H1 (cell line): ENCODE data around the gene S1PR2. TPM values are rescaled to one million over a fixed set of nuclear protein-coding genes. Genes with fewer than 3 reads are reported as not detected.

ENCODE experiments used
- CTCF ChIA-PET: fragments of 300-600 bp; sonication (Branson Sonifier 250); formaldehyde crosslinking; loops from one replicate; lab custom pipeline; 2021; ENCODE audit not compliant: partially characterized antibody; lab: Charles Lee
- POLR2A ChIA-PET: fragments of 300-600 bp; sonication (Branson Sonifier 250); formaldehyde crosslinking; loops from one replicate; lab custom pipeline; 2021; ENCODE audit warnings: inconsistent platforms; ENCODE audit not compliant: partially characterized antibody; lab: Charles Lee
- DNase-seq, 2 experiments: peaks; one replicate each; pipeline versions ENCODE4 v3.0.0 to v3.0.0-alpha.2; 2010 to 2022; ENCODE audit warnings: low spot score in 2 of 2, low read depth in 1 of 2, mixed read lengths in 1 of 2
- FAIRE-seq: peaks from 2 replicates; lab custom pipeline; 2011; peaks lifted over from hg19 to GRCh38; lab: Jason Lieb, UNC
- H2AFZ ChIP-seq: 2 replicates; pipeline ENCODE4 v1.8.1; 2012; ENCODE audit warnings: low read length, inconsistent platforms
- H2AK5ac ChIP-seq: 2 replicates; pipeline ENCODE4 v1.6.1; 2013; ENCODE audit warnings: low read depth, low read length
- H2BK120ac ChIP-seq: replicated peaks from 2 replicates; pipeline ENCODE3; 2013; ENCODE audit warnings: low read depth, low read length, inconsistent platforms
- H2BK12ac ChIP-seq: 2 replicates; pipeline ENCODE4 v1.6.1; 2013; ENCODE audit warnings: low read depth, low read length
- H2BK15ac ChIP-seq: 2 replicates; pipeline ENCODE4 v1.6.1; 2013; ENCODE audit warnings: low read length
- H2BK20ac ChIP-seq: 2 replicates; pipeline ENCODE4 v1.6.1; 2013; ENCODE audit warnings: low read length
- H2BK5ac ChIP-seq: 2 replicates; pipeline ENCODE4 v1.6.1; 2013; ENCODE audit warnings: low read depth, low read length
- H3K14ac ChIP-seq: 2 replicates; pipeline ENCODE4 v1.6.1; 2013; ENCODE audit warnings: inconsistent platforms; ENCODE audit not compliant: insufficient read length
- H3K18ac ChIP-seq: 2 replicates; pipeline ENCODE4 v1.6.1; 2013; ENCODE audit warnings: low read length; ENCODE audit errors: extremely low read depth
- H3K23ac ChIP-seq: 2 replicates; pipeline ENCODE4 v1.6.1; 2013; ENCODE audit warnings: inconsistent platforms; ENCODE audit not compliant: insufficient read length
- H3K23me2 ChIP-seq: 2 replicates; pipeline ENCODE4 v1.6.1; 2013; ENCODE audit warnings: low read depth, low read length
- H3K27ac ChIP-seq: 2 replicates; pipeline ENCODE4 v1.6.1; 2011; ENCODE audit warnings: low read depth, low read length, inconsistent platforms
- H3K27me3 ChIP-seq, 4 experiments: replicated peaks in 1 of 4; 1 replicate in 1 of 4; 2 replicates in 3 of 4; pipeline versions ENCODE4 v1.6.1 to v1.8.1; 2011 to 2013; ENCODE audit warnings: low read length in 3 of 4, mild to moderate bottlenecking in 3 of 4, inconsistent platforms in 2 of 4, mixed read lengths in 2 of 4, moderate library complexity in 1 of 4; ENCODE audit not compliant: control insufficient read depth in 3 of 4, insufficient read depth in 3 of 4; ENCODE audit errors: extremely low read depth in 1 of 4
- H3K36me3 ChIP-seq, 4 experiments: 2 replicates each; pipeline versions ENCODE4 v1.6.1 to v1.8.1; 2011 to 2013; ENCODE audit warnings: mild to moderate bottlenecking in 4 of 4, low read length in 3 of 4, moderate library complexity in 2 of 4, control low read depth in 1 of 4, inconsistent platforms in 1 of 4; ENCODE audit not compliant: insufficient read depth in 4 of 4, control insufficient read depth in 2 of 4
- H3K4ac ChIP-seq: replicated peaks from 2 replicates; pipeline ENCODE3; 2013; ENCODE audit warnings: low read length, low read depth, mixed read lengths, inconsistent platforms; ENCODE audit not compliant: insufficient read length
- H3K4me1 ChIP-seq, 4 experiments: replicated peaks in 1 of 4; 1 replicate in 1 of 4; 2 replicates in 3 of 4; pipeline versions ENCODE4 v1.6.1 to v1.8.1; 2011 to 2013; ENCODE audit warnings: low read length in 3 of 4, inconsistent platforms in 2 of 4, mixed read lengths in 1 of 4; ENCODE audit not compliant: insufficient read depth in 4 of 4, control insufficient read depth in 3 of 4
- H3K4me2 ChIP-seq, 2 experiments: 2 replicates each; pipeline versions ENCODE4 v1.6.1 to v1.8.1; 2011 to 2013; ENCODE audit warnings: low read depth in 2 of 2, low read length in 2 of 2, control low read depth in 1 of 2, inconsistent platforms in 1 of 2, mild to moderate bottlenecking in 1 of 2; ENCODE audit not compliant: insufficient read depth in 1 of 2
- H3K4me3 ChIP-seq, 4 experiments: fragments of 200-600, 300-600 bp in 1 of 4; sonication (generic), shearing (Covaris generic), sonication (Bioruptor Twin) in 1 of 4; 2 replicates each; pipeline versions ENCODE4 v1.5.1 to v1.8.1; 2011 to 2016; ENCODE audit warnings: low read length in 4 of 4, low read depth in 3 of 4, control low read depth in 2 of 4, inconsistent platforms in 2 of 4, mild to moderate bottlenecking in 2 of 4, mixed read lengths in 1 of 4, moderate library complexity in 1 of 4; ENCODE audit not compliant: insufficient read depth in 2 of 4; ENCODE audit errors: extremely low read depth in 1 of 4
- H3K56ac ChIP-seq: replicated peaks from 2 replicates; pipeline ENCODE3; 2013; ENCODE audit warnings: low read depth, mild to moderate bottlenecking, mixed read lengths, low read length, inconsistent platforms; ENCODE audit not compliant: insufficient read length
- H3K79me1 ChIP-seq: 2 replicates; pipeline ENCODE4 v1.6.1; 2013; ENCODE audit warnings: low read depth, low read length, control low read depth
- H3K79me2 ChIP-seq, 2 experiments: 2 replicates each; pipeline versions ENCODE4 v1.6.1 to v1.8.1; 2012 to 2013; ENCODE audit warnings: low read length in 2 of 2, mild to moderate bottlenecking in 2 of 2, inconsistent platforms in 1 of 2; ENCODE audit not compliant: insufficient read depth in 2 of 2, control insufficient read depth in 1 of 2
- H3K9ac ChIP-seq, 4 experiments: replicated peaks in 1 of 4; 1 replicate in 1 of 4; 2 replicates in 3 of 4; pipeline versions ENCODE4 v1.6.1 to v1.8.1; 2011 to 2013; ENCODE audit warnings: low read depth in 3 of 4, low read length in 3 of 4, control low read depth in 2 of 4, mild to moderate bottlenecking in 2 of 4, moderate library complexity in 2 of 4, inconsistent platforms in 1 of 4; ENCODE audit errors: extremely low read depth in 1 of 4
- H3K9me3 ChIP-seq, 2 experiments: 2 replicates each; pipeline versions ENCODE4 v1.6.1 to v1.8.1; 2012 to 2013; ENCODE audit warnings: mild to moderate bottlenecking in 2 of 2, moderate library complexity in 2 of 2, control low read depth in 1 of 2, inconsistent platforms in 1 of 2, low read depth in 1 of 2, low read length in 1 of 2, mixed read lengths in 1 of 2; ENCODE audit not compliant: insufficient read depth in 2 of 2
- H4K20me1 ChIP-seq, 2 experiments: replicated peaks in 1 of 2; 2 replicates each; pipeline versions ENCODE3 to v1.8.1; 2011 to 2013; ENCODE audit warnings: inconsistent platforms in 2 of 2, low read length in 2 of 2, mild to moderate bottlenecking in 1 of 2; ENCODE audit not compliant: insufficient read depth in 2 of 2, control insufficient read depth in 1 of 2
- H4K5ac ChIP-seq: 2 replicates; pipeline ENCODE4 v1.6.1; 2013; ENCODE audit warnings: low read length, low read depth, mixed read lengths, inconsistent platforms; ENCODE audit not compliant: insufficient read length
- H4K8ac ChIP-seq: 2 replicates; pipeline ENCODE4 v1.8.0; 2013; ENCODE audit warnings: mild to moderate bottlenecking, moderate library complexity, low read length, inconsistent platforms; ENCODE audit not compliant: insufficient read depth; ENCODE audit errors: extremely low read depth
- H4K91ac ChIP-seq: replicated peaks from 2 replicates; pipeline ENCODE3; 2013; ENCODE audit warnings: low read length, mixed read lengths, inconsistent platforms; ENCODE audit not compliant: insufficient read length
- CBX8 ChIP-seq: fragments of 300-800, 300-1000 bp; sonication (generic); IDR thresholded peaks from 2 replicates; pipeline ENCODE4 v1.7.1; 2016; ENCODE audit warnings: low read depth, low read length, borderline replicate concordance
- CHD1 ChIP-seq: IDR thresholded peaks from 2 replicates; pipeline ENCODE4 v1.6.1; 2012; ENCODE audit warnings: low read depth, low read length, improper control_type of control experiment
- RAD21 ChIP-seq, 2 experiments: IDR thresholded peaks in 1 of 2; conservative IDR thresholded peaks in 1 of 2; 2 replicates each; pipeline ENCODE4 v1.6.1; 2011; ENCODE audit warnings: low read depth in 2 of 2, low read length in 2 of 2, improper control_type of control experiment in 1 of 2, inconsistent platforms in 1 of 2, mild to moderate bottlenecking in 1 of 2, moderate library complexity in 1 of 2
- SP1 ChIP-seq: IDR thresholded peaks from 2 replicates; pipeline ENCODE4 v1.6.1; 2011; ENCODE audit warnings: low read depth, low read length
- SRF ChIP-seq: IDR thresholded peaks from 2 replicates; pipeline ENCODE4 v1.6.1; 2011; ENCODE audit warnings: mild to moderate bottlenecking, low read depth, low read length, moderate library complexity
- WGBS, 2 experiments: shearing (Covaris generic) in 1 of 2; methylation state at CpG; one replicate each; pipeline versions ENCODE4 v1.1.6 to v1.1.7; 2013 to 2015; ENCODE audit warnings: low lambda C conversion rate in 2 of 2, mixed read lengths in 2 of 2, inconsistent platforms in 1 of 2, low coverage in 1 of 2, missing lambda C conversion rate in 1 of 2; ENCODE audit not compliant: insufficient replicate concordance in 2 of 2, insufficient coverage in 1 of 2, insufficient read length in 1 of 2; ENCODE audit errors: extremely low coverage in 1 of 2, missing lambda C conversion rate in 1 of 2; 5-methylcytosine and 5-hydroxymethylcytosine counted together
- polyA plus RNA-seq, 7 experiments: library from polyadenylated mRNA; depleted of rRNA in 3 of 7; stranded (reverse) in 5 of 7; unstranded in 2 of 7; fragments of >200 nt in 5 of 7; fragments of 200-250 nt in 2 of 7; gene quantifications; 1 replicate in 5 of 7; 2 replicates in 1 of 7; 4 replicates in 1 of 7; pipeline versions ENCODE4 v1.2.1 to v1.2.3, GENCODE V29; 2011 to 2013; ENCODE audit warnings: missing spikeins in 2 of 7, mixed read lengths in 2 of 7
- total RNA-seq: library from RNA; stranded (reverse); fragmentation: NEBNext Ultra II Directional; extraction: Animal tissue kit (Norgen Biotek cat#: 25700); gene quantifications from 2 replicates; pipeline ENCODE4 v1.2.1, GENCODE V29; 2021
- TF ChIP-seq, protein P1 (sequence below): IDR thresholded peaks from 2 replicates; pipeline ENCODE4 v1.6.1; 2011; ENCODE audit warnings: low read depth, mild to moderate bottlenecking, low read length; ENCODE audit not compliant: insufficient read depth

Gene S1PR2
- total and polyA plus RNA-seq, 2 of the 8 experiments (the other 6 are each of a cell fraction or from before 2014, with no cell fraction given) = 17.5 to 19.4 TPM

GRCh38 chr19:10262771-10263170 lies 31.6 kb upstream of the S1PR2 start:
- Histone ChIP-seq H3K36me3 (peaks cover 0 to 12% (median 3%) of the 10 kb centered on the region in 4 experiments; a peak in 4 of 8 replicates), H2BK15ac (no peak overlapping the region), H3K27ac (no peak overlapping the region), H2AK5ac (no peak overlapping the region), H2BK20ac (no peak overlapping the region), H3K27me3 (no peaks in the 10 kb centered on the region), H2BK120ac (no peak overlapping the region), H3K18ac (no peak overlapping the region), H3K79me1 (no peaks in the 10 kb centered on the region), H3K23ac (no peak overlapping the region), H4K8ac (no peak overlapping the region), H3K4me2 (no peak overlapping the region), H2BK5ac (no peak overlapping the region), H3K79me2 (no peaks in the 10 kb centered on the region), H3K14ac (no peak overlapping the region), H3K4me3 (no peak overlapping the region), H2AFZ (no peak overlapping the region), H3K56ac (no peak overlapping the region), H3K23me2 (no peaks in the 10 kb centered on the region), H3K9ac (no peak overlapping the region), H4K5ac (no peak overlapping the region), H4K91ac (no peak overlapping the region), H3K4me1 (peaks cover 0 to 2% (median 0%) of the 10 kb centered on the region in 4 experiments; a peak in 2 of 7 replicates), H3K4ac (no peak overlapping the region), H4K20me1 (peaks cover 0 to 4% of the 10 kb centered on the region in 2 experiments), H2BK12ac (no peak overlapping the region), H3K9me3 (no peaks in the 10 kb centered on the region)
- FAIRE-seq (no peak), DNase-seq (no peak)
- 93% methylated on average over 7 of the region's 7 CpGs; no CpG with 5 or more reads in 1 of the 2 experiments for WGBS, 2 experiments
- POLR2A ChIA-PET = interaction anchor here (0.5 to 1.3 kb wide), 6 partner anchors 17 to 186 kb away, joined by 3 to 7 read pairs (median 3); no protein-coding TSS in a partner anchor
- CTCF ChIA-PET = interaction anchor here (0.7 to 2.4 kb wide), 2 partner anchors 54 to 126 kb away, joined by 3 to 16 read pairs; no protein-coding TSS in a partner anchor
- TF ChIP-seq, protein P1, sequence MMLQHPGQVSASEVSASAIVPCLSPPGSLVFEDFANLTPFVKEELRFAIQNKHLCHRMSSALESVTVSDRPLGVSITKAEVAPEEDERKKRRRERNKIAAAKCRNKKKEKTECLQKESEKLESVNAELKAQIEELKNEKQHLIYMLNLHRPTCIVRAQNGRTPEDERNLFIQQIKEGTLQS = no peak
- TF ChIP-seq CHD1 (no peak), SRF (no peak), SP1 (no peak), RAD21 (IDR thresholded peaks at IDR 0.05 in 1 of 2, conservative IDR thresholded peaks at IDR 0.05 in 1 of 2; ENCODE audit: low read depth in 2 of 2, low read length in 2 of 2) (no peak), CBX8 (no peak)
